Right lung (tissue), 5 donors: ENCODE measurements around the gene DIPK1A. TPM values are rescaled to one million over a fixed set of nuclear protein-coding genes. Genes with fewer than 3 reads are reported as not detected.

ENCODE experiments used
- DNase-seq, 2 donors: peaks; one replicate each; pipeline ENCODE4 v3.0.0-alpha.2; 2013
- polyA plus RNA-seq, 5 donors: library from polyadenylated mRNA; unstranded; fragments of 120-200 nt; gene quantifications; one replicate each; pipeline versions ENCODE4 v1.2.1 to v1.2.3, GENCODE V29; 2013; ENCODE audit warnings: inconsistent platforms in 1 of 5, low replicate concordance in 1 of 5; ENCODE audit not compliant: insufficient read length in 5 of 5, insufficient read depth in 1 of 5

The DIPK1A gene
- polyA plus RNA-seq, 5 donors = 7.8 to 13.9 (median 12.2) TPM

- no peak for DNase-seq
These were observed 4.8 kb downstream of the DIPK1A start for GRCh38 chr1:92956254-92957029.

GRCh38 chr1:92953491-92953890 is 7.8 kb downstream of the DIPK1A start:
- DNase-seq = no peak

GRCh38 chr1:92952714-92953113 is 8.5 kb downstream of the DIPK1A start:
- DNase-seq = no peak

GRCh38 chr1:92951141-92951582 is 10.1 kb downstream of the DIPK1A start:
- no peak for DNase-seq

- DNase-seq = no peak
These were observed 11.1 kb downstream of the DIPK1A start for GRCh38 chr1:92949937-92950817.

GRCh38 chr1:92948071-92948470 is 13.2 kb downstream of the DIPK1A start:
- no peak for DNase-seq

GRCh38 chr1:92945748-92946270 is 15.5 kb downstream of the DIPK1A start:
- no peak for DNase-seq

- DNase-seq = no peak
These were observed 16.1 kb downstream of the DIPK1A start for GRCh38 chr1:92944901-92945747.

GRCh38 chr1:92943502-92943847 is 17.8 kb downstream of the DIPK1A start:
- DNase-seq = no peak

GRCh38 chr1:92940541-92940940 is 20.7 kb downstream of the DIPK1A start:
- no peak for DNase-seq

- DNase-seq = no peak
These were observed 23.5 kb downstream of the DIPK1A start for GRCh38 chr1:92937731-92938130.

- DNase-seq = no peak
These were observed 24.4 kb downstream of the DIPK1A start for GRCh38 chr1:92936865-92937264.

- peak; percentile 58 to 67 for DNase-seq
These were observed 26.6 kb downstream of the DIPK1A start for GRCh38 chr1:92934395-92935378.

GRCh38 chr1:92933459-92933858 is 27.8 kb downstream of the DIPK1A start:
- no peak for DNase-seq

- DNase-seq = no peak
These were observed 29.6 kb downstream of the DIPK1A start for GRCh38 chr1:92931691-92932090.

GRCh38 chr1:92929461-92929860 is 31.8 kb downstream of the DIPK1A start:
- DNase-seq = no peak

- no peak for DNase-seq
These were observed 33.4 kb downstream of the DIPK1A start for GRCh38 chr1:92927870-92928269.

- DNase-seq = no peak
These were observed 34.4 kb downstream of the DIPK1A start for GRCh38 chr1:92926873-92927272.

GRCh38 chr1:92924501-92924900 is 36.8 kb downstream of the DIPK1A start:
- DNase-seq = no peak

GRCh38 chr1:92923664-92924063 is 37.6 kb downstream of the DIPK1A start:
- no peak for DNase-seq
